HepG2 (cell line): Measurements from ENCODE around the gene RNH1. TPM values are rescaled to one million over a fixed set of nuclear protein-coding genes. Genes with fewer than 3 reads are reported as not detected.

ENCODE experiments used
- ATAD3A ChIP-seq: sonication (generic); formaldehyde crosslinking; IDR thresholded peaks from 2 replicates; pipeline ENCODE4 v1.4.0; 2020; ENCODE audit warnings: missing genetic modification reagents
- CEBPG ChIP-seq: IDR thresholded peaks from 2 replicates; pipeline ENCODE4 v1.6.1; 2016
- HDAC6 ChIP-seq: fragments of 200-600 bp; sonication (generic); IDR thresholded peaks from 2 replicates; pipeline ENCODE4 v1.7.0; 2017; ENCODE audit warnings: mild to moderate bottlenecking, antibody characterized with exemption, low read length, low read depth
- HNRNPLL ChIP-seq: fragments of 200-400 bp; formaldehyde crosslinking; IDR thresholded peaks from 2 replicates; pipeline ENCODE4 v1.6.1; 2017; ENCODE audit warnings: mild to moderate bottlenecking, low read depth, low read length; ENCODE audit not compliant: poor library complexity, severe bottlenecking
- NFRKB ChIP-seq: fragments of 450-650 bp; IDR thresholded peaks from 2 replicates; pipeline ENCODE4 v1.6.1; 2017
- PAX8 ChIP-seq: sonication (generic); formaldehyde crosslinking; IDR thresholded peaks from 2 replicates; pipeline ENCODE4 v1.8.0; 2022; ENCODE audit warnings: mild to moderate bottlenecking, missing genetic modification reagents, borderline replicate concordance
- TAF1 ChIP-seq: sonication (generic); formaldehyde crosslinking; IDR thresholded peaks from 2 replicates; pipeline ENCODE4 v1.4.0; 2020; ENCODE audit warnings: missing genetic modification reagents
- YEATS2 ChIP-seq: sonication (generic); formaldehyde crosslinking; IDR thresholded peaks from 2 replicates; pipeline ENCODE4 v1.4.0; 2020; ENCODE audit warnings: missing genetic modification reagents, borderline replicate concordance
- ZKSCAN8 ChIP-seq: IDR thresholded peaks from 2 replicates; pipeline ENCODE4 v1.6.1; 2016; ENCODE audit warnings: borderline replicate concordance, missing genetic modification reagents, missing compliant biosample characterization
- ZNF296 ChIP-seq: sonication (generic); formaldehyde crosslinking; conservative IDR thresholded peaks from 2 replicates; pipeline ENCODE4 v1.5.0; 2020; ENCODE audit warnings: mild to moderate bottlenecking, missing genetic modification reagents
- polyA plus RNA-seq, 8 experiments: library from polyadenylated mRNA; depleted of rRNA in 3 of 8; stranded (reverse) in 7 of 8; unstranded in 1 of 8; fragments of >200 nt; fragmentation: Illumina TruSeq in 4 of 8; extraction: Trizol in 4 of 8; gene quantifications; 2 replicates each; pipeline versions ENCODE4 v1.2.1 to v1.2.3, GENCODE V29; 2011 to 2016; ENCODE audit warnings: low read depth in 4 of 8, missing spikeins in 1 of 8, mixed read lengths in 1 of 8; ENCODE audit not compliant: insufficient read depth in 1 of 8
- total RNA-seq, 5 experiments: library from RNA; depleted of rRNA; stranded (reverse); fragments of >200 nt; fragmentation: Illumina TruSeq; extraction: Trizol; gene quantifications; 2 replicates each; pipeline ENCODE4 v1.2.3, GENCODE V29; 2016; ENCODE audit warnings: low read depth in 1 of 5
- TF ChIP-seq, protein P1 (sequence below): sonication (generic); formaldehyde crosslinking; IDR thresholded peaks from 2 replicates; pipeline ENCODE4 v1.5.1; 2020; ENCODE audit warnings: mild to moderate bottlenecking, missing genetic modification reagents
- TF ChIP-seq, protein P2 (sequence below): sonication (generic); formaldehyde crosslinking; IDR thresholded peaks from 2 replicates; pipeline ENCODE4 v1.8.0; 2022; ENCODE audit warnings: mild to moderate bottlenecking, missing genetic modification reagents
- TF ChIP-seq, protein P3 (sequence below): sonication (generic); formaldehyde crosslinking; IDR thresholded peaks from 2 replicates; pipeline ENCODE4 v1.4.0; 2020; ENCODE audit warnings: missing genetic modification reagents
- TF ChIP-seq, protein P4 (sequence below): sonication (generic); formaldehyde crosslinking; IDR thresholded peaks from 2 replicates; pipeline ENCODE4 v1.5.0; 2020; ENCODE audit warnings: missing genetic modification reagents
- TF ChIP-seq, protein P5 (sequence below): sonication (generic); formaldehyde crosslinking; IDR thresholded peaks from 2 replicates; pipeline ENCODE4 v1.4.0; 2020; ENCODE audit warnings: missing genetic modification reagents
- TF ChIP-seq, protein P6 (sequence below): sonication (generic); formaldehyde crosslinking; IDR thresholded peaks from 2 replicates; pipeline ENCODE4 v1.5.0; 2020; ENCODE audit warnings: missing genetic modification reagents, mild to moderate bottlenecking, borderline replicate concordance
- TF ChIP-seq, protein P7 (sequence below): IDR thresholded peaks from 2 replicates; pipeline ENCODE4 v1.6.1; 2012; ENCODE audit warnings: inconsistent platforms

RNH1 gene
- total and polyA plus RNA-seq, 2 of the 13 experiments (the other 11 are each of a cell fraction or from before 2014, with no cell fraction given): 36.0 to 74.1 TPM

DNA sequence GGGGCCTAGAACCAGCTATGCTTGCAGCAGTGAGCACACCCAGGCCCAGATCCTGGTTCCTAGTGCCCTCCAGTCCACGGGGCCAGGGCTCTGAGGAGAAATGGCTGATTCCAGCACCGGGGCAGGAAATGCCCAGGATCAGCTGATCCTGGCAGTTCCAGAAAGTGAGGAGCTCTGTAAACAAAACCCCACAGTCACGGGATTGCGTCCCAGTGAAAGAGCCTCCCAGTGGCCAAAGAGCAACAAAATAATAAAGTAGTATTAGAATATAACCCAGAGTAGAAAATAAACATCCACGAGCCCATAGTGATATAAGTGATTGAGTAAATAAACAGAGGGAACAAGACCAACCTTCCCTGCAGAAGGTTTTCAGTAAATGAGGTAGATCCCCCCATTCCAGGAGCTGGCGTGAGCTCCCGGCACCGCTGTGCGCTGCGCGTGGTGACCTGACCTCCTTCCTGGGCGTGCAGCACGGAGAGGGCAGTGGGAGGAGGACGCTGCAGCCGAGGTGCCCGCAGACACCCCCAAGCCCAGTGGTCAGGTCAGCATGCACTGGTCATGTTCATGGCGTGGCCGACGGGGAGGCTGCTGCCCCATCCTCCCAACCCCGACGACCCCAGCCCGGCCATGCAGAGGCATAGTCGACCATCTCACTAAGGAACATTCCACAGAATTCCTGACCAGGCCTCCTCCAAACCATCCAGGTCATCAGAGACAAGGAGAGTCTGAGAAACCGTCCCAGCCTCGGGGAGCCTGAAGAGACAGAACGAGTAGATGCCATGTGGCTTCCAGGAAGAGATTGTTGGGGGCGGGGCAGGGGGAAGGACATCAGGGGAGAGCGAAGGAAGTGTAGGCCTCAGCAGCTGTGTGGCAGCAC, 37.1 kb downstream of the RNH1 start (continued):
- TF ChIP-seq, protein P1, sequence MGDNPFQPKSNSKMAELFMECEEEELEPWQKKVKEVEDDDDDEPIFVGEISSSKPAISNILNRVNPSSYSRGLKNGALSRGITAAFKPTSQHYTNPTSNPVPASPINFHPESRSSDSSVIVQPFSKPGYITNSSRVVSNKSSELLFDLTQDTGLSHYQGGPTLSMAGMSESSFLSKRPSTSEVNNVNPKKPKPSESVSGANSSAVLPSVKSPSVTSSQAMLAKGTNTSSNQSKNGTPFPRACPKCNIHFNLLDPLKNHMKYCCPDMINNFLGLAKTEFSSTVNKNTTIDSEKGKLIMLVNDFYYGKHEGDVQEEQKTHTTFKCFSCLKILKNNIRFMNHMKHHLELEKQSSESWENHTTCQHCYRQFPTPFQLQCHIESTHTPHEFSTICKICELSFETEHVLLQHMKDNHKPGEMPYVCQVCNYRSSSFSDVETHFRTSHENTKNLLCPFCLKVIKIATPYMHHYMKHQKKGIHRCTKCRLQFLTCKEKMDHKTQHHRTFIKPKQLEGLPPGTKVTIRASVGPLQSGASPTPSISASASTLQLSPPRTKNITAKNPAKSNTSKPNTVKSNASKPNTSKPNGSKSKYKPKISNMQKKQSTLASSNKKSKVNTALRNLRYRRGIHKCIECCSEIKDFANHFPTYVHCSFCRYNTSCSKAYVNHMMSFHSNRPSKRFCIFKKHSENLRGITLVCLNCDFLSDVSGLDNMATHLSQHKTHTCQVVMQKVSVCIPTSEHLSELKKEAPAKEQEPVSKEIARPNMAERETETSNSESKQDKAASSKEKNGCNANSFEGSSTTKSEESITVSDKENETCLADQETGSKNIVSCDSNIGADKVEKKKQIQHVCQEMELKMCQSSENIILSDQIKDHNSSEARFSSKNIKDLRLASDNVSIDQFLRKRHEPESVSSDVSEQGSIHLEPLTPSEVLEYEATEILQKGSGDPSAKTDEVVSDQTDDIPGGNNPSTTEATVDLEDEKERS (CRISPR knock-in tag): no peak
- no peak for TF ChIP-seq ZKSCAN8 (CRISPR knock-in tag)
- TF ChIP-seq, protein P2, sequence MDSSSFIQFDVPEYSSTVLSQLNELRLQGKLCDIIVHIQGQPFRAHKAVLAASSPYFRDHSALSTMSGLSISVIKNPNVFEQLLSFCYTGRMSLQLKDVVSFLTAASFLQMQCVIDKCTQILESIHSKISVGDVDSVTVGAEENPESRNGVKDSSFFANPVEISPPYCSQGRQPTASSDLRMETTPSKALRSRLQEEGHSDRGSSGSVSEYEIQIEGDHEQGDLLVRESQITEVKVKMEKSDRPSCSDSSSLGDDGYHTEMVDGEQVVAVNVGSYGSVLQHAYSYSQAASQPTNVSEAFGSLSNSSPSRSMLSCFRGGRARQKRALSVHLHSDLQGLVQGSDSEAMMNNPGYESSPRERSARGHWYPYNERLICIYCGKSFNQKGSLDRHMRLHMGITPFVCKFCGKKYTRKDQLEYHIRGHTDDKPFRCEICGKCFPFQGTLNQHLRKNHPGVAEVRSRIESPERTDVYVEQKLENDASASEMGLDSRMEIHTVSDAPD: no peak
- no peak for TF ChIP-seq NFRKB
- TF ChIP-seq ATAD3A (CRISPR knock-in tag): no peak
- TF ChIP-seq, protein P3, sequence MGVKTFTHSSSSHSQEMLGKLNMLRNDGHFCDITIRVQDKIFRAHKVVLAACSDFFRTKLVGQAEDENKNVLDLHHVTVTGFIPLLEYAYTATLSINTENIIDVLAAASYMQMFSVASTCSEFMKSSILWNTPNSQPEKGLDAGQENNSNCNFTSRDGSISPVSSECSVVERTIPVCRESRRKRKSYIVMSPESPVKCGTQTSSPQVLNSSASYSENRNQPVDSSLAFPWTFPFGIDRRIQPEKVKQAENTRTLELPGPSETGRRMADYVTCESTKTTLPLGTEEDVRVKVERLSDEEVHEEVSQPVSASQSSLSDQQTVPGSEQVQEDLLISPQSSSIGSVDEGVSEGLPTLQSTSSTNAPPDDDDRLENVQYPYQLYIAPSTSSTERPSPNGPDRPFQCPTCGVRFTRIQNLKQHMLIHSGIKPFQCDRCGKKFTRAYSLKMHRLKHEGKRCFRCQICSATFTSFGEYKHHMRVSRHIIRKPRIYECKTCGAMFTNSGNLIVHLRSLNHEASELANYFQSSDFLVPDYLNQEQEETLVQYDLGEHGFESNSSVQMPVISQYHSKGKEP (CRISPR knock-in tag): no peak
- TF ChIP-seq, protein P4, sequence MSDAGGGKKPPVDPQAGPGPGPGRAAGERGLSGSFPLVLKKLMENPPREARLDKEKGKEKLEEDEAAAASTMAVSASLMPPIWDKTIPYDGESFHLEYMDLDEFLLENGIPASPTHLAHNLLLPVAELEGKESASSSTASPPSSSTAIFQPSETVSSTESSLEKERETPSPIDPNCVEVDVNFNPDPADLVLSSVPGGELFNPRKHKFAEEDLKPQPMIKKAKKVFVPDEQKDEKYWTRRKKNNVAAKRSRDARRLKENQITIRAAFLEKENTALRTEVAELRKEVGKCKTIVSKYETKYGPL: peak; percentile 67; the same call in 1 of the 2 replicates
- TF ChIP-seq HDAC6: no peak
- no peak for TF ChIP-seq PAX8 (CRISPR knock-in tag)
- TF ChIP-seq, protein P5, sequence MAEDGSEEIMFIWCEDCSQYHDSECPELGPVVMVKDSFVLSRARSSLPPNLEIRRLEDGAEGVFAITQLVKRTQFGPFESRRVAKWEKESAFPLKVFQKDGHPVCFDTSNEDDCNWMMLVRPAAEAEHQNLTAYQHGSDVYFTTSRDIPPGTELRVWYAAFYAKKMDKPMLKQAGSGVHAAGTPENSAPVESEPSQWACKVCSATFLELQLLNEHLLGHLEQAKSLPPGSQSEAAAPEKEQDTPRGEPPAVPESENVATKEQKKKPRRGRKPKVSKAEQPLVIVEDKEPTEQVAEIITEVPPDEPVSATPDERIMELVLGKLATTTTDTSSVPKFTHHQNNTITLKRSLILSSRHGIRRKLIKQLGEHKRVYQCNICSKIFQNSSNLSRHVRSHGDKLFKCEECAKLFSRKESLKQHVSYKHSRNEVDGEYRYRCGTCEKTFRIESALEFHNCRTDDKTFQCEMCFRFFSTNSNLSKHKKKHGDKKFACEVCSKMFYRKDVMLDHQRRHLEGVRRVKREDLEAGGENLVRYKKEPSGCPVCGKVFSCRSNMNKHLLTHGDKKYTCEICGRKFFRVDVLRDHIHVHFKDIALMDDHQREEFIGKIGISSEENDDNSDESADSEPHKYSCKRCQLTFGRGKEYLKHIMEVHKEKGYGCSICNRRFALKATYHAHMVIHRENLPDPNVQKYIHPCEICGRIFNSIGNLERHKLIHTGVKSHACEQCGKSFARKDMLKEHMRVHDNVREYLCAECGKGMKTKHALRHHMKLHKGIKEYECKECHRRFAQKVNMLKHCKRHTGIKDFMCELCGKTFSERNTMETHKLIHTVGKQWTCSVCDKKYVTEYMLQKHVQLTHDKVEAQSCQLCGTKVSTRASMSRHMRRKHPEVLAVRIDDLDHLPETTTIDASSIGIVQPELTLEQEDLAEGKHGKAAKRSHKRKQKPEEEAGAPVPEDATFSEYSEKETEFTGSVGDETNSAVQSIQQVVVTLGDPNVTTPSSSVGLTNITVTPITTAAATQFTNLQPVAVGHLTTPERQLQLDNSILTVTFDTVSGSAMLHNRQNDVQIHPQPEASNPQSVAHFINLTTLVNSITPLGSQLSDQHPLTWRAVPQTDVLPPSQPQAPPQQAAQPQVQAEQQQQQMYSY (CRISPR knock-in tag): peak; percentile 57; the same call in 1 of the 2 replicates
- TF ChIP-seq, protein P6, sequence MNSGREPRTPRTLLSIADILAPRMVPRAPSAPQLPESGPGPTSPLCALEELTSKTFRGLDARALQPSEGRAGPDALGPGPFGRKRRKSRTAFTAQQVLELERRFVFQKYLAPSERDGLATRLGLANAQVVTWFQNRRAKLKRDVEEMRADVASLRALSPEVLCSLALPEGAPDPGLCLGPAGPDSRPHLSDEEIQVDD (CRISPR knock-in tag): no peak
- TF ChIP-seq, protein P7, sequence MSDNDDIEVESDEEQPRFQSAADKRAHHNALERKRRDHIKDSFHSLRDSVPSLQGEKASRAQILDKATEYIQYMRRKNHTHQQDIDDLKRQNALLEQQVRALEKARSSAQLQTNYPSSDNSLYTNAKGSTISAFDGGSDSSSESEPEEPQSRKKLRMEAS: no peak
- TF ChIP-seq YEATS2 (CRISPR knock-in tag): peak; percentile 84; the same call in 1 of the 2 replicates
- no peak for TF ChIP-seq ZNF296 (CRISPR knock-in tag)
- no peak for TF ChIP-seq CEBPG (CRISPR knock-in tag)
- no peak for TF ChIP-seq HNRNPLL
- peak; percentile 63 for TF ChIP-seq TAF1
